C1 segment of cervical spinal cord (tissue), 14 donors: ENCODE measurements around the gene NANS.

Experiments used
- DNase-seq, 14 donors: peaks; one replicate each; lab custom pipeline; 2025; lab: John Stamatoyannopoulos, UW

NANS gene

DNA sequence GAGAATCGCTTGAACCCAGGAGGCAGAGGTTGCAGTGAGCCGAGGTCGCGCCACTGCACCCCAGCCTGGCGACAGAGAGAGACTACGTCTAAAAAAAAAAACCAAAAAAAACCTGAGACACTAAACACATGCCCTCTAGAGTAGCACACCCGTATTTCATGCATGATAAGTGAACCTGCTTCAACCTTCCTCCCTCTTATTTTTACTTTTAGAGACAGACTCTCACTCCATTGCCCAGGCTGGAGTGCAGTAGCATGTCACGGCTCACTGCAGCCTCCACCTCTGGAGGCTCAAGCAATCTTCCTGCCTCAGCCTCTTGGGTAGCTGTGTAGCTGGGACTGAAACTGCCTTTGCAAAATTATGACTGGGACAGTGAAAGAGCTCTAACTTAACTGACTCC, 17.6 kb upstream of the NANS start:
- no peak for DNase-seq

DNA sequence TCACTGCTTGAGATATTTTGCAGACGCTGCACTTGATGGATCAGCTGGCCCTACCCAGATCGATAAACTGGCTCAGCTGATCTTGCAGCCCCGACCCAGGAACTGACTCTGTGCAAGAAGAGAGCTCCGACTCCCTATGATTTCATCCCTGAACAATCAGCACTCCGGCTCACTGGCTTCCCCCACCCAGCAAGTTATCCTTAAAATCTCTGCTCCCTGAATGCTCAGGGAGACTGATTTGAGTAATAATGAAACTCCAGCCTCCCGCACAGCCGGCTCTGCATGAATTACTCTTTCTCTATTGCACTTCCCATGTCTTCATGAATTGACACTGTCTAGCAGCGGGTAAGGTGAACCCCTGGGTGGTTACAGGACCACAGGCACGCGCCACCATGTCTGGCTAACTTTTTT, 16.9 kb upstream of the NANS start:
- no peak for DNase-seq

DNA sequence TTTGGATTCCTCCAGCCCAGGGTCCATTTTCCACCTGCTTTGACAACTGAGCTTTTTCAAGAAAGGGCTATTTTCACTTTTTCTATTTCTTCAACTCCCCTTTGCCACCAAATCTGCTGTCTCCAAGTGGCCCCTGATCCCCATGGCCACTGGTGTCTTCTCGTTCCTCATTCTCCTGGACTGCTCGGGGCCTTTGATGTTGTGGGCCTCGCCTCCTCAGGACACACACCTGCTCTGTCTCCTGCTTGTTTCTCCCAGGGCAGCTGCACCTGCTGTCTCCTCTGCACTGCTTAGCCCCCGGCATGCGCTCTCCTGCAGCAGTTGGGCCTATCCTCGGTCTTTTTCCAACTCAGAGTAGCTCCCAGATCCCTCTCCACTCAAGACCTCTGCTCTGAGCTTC, 16.3 kb upstream of the NANS start:
- no peak for DNase-seq

DNA sequence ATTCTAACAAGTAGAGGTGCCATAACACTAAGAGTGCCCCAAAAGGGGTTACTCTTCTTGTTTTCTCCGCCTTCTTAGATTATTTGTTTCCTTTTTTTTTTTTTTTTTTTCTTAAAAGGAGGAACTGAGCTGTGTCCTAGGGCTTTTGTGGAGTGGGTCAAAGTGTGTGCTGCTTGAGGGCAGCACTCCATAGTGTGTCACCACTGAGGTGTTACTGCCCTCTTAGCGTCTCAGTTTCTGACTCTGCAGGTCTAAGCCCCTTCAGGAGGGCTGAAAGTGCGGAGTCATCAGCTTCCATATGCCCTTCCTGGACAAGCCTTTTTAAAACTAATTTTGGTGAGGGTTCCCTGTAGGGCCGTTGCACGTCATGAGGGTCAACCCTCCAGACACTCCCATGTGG, 12.6 kb upstream of the NANS start:
- DNase-seq = no peak

DNA sequence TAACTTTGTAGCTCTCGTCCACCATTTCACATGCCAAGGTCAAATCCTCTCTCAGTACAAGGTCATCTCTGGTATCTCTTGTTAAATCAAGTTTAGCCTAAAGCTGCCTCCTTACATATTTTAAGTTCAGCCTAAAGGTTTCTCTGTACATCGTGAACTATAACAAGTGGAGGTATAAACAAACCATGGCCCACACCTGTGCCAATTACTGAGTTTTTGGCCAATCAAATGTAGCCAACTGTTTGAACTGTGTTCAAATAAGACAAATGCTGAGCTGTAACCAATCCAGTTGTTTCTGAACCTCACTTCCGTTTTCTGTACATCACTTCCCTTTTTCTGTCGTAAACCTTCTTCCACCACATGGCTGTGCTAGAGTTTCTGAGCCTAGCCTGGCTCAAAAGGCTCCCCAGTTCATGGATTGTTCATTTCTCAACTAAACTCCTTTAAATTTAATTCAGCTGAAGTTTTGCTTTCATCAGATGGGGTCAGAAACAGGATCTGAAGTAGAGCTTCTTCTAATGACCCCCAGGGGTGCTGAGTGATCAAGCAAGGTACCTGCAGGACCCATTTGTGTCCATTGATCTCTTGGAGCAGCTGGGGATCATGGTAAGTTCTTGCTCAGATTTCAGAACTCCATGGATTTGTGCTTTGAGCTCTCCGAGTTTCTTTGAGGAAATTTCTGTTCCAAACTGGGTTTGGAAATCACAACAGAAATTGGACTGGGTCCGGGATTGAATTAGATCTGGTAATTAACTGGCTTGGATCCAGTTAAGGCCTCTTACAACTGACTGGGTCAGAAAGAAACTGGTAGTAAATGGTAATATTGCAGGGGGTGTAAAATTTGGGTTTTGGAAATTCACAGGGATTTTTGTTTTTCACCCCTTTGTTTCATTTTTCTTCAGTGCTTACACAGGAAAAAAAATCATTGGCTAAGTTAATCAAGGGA, 11.0 kb upstream of the NANS start:
- no peak for DNase-seq

DNA sequence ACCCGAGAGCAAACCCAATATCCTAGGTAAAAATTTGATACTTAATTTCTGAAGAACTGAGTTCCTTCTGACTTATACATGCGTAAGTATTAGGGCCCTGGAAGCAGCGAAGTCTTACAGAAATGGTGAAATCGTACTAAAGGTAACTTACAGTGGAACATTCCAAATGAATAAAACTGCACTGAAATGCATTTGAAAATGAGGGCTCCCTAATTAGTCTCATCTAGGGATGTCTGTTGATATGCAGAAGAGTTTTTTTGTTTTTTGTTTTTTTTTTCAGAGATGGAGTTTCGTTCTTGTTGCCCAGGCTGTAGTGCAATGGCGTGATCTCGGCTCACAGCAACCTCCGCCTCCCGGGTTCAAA, 10.4 kb upstream of the NANS start:
- no peak for DNase-seq

DNA sequence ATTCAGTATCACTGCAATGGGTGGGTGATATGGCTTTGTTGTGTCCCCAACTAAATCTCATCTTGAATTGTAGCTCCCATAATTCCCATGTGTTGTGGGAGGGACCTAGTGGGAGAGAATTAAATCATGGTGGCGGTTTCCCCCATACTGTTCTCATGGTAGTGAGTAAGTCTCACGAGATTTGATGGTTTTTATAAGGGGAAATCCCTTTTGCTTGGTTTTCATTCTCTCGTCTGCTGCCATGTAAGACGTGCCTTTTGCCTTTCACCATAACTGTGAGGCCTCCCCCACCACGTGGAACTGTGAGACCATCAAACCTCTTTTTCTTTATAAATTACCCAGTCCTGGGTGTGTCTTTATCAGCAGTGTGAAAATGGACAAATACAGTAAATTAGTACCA, 9.5 kb upstream of the NANS start:
- DNase-seq = no peak

DNA sequence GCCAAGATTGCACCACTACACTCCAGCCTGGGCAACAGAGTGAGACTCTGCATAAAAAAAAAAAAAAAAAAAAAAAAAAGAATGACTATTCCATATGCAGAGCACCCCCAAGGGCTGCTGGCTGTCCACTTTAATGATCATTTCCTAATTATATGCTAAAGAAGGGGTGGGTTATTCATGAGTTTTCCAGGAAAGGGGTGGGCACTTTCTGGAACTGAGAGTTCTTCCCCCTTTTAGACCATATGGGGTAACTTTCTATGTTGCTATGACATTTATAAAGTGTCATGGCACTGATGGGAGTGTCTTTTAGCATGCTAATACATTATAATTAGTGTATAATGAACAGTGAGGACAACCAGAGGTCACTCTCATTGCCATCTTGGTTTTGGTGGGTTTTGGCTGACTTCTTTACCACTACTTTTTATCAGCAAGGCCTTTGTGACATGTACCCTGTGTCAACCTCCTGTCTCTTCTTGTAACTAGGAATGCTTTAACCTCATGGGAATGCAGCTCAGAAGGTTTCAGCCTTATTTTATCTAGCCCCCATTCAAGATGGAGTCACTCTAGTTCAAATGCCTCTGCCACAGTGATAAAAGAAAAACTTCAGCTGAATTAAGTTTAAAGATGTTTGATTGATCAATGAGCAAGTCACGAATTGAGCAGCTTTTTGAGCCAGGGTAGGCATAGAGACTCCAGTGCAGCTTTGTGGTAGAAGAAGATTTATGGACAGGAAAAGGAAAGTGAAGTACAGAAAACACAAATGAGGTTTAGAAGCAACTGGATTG, 7.1 kb upstream of the NANS start:
- DNase-seq = no peak

DNA sequence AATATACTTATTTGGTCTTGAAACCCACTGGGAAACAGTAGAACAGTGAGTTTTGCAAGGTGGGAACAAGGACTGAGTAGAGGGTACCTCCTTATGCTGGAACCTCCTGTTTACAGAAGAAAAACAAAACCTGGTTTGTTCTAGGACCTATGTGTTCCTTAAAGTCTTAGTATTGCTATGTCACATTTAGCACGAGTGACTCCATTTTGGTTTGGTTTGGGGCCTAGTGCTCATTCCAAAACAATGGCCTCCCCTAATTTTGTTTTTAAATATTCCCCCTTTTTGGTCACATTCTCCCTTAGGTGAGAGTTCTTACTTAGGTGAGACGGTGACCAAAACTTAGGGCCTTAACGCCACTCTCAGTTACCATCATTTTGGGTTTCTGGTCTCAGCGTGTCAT, 6.2 kb upstream of the NANS start:
- DNase-seq = no peak

DNA sequence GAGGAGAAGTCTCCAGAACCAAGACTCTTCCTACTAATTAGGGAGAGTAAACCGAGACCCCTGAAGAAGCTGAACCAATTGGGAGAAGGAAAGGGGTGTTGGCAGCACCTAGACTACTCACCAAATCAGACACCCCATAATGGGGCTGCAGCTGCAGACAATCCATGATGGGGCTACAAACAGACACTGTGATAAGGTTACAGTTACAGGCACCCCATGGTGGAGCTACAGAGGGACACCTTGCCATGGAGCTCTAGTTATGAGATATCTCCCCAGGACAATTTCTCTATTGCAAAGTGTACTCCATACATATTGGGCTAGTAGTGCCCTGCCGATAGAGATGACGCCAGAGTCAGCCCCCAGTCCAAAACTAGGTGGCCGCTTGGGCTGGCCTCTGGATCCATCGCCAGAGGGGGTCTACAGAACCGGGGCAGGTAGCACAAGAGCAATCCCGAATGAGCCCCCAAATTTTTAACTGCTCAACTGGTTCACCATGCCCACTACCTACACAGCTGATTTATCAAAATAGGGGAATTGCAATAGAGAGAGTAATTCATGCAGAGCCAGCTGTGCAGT, 2.1 kb upstream of the NANS start:
- DNase-seq = no peak

DNA sequence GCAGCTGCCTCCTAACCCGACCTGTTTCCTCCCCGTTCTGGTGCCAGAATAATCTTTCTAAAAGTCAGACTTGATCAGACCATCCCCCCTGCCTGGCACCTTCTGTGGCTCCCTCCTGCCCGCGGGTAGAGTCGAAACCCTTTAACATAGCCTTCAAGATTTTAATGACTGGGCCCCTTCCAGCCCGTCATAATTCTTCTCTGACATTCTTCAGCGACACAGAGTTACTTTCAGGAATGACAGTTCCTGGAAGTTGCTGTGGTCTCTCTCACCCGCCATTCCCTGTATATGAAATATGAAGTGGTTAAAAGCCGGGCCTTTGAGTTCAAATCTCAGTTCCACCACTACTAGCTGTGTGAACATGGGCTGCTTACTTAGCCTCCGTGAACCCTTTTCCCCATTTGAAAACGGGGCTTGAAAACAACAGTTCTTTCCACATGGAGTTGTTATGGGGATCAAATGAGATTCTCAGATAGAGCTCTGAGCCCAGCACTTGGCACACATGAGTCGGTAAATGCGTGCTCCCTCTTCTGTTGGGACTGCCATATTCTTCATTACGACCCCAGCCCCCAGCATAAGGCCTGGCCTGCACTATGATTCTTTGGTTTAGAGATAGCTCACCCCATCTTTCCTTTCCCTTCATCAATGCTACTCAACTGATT, 737 bp downstream of the NANS start:
- peak in 2 of 14 donors; percentile 31 to 70 for DNase-seq

DNA sequence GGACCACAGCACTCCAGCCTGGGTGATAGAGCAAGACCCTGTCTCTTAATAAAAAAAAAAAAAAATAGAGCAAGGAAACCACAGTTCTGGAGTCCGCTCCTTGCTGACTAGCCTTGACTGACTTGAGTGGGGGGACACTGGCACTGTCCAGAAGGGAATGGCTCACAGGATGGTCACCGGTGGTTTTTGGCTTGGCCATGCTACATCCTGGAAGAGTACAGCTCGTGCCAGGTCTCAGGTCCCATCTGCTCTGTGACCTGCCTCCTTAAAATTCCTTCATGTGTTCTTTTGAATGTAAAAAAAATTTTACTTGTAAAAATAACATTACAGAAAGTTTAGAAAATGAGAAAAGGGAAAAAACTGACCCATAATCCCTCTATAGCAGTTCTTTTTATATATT, 5.6 kb downstream of the NANS start:
- no peak for DNase-seq

DNA sequence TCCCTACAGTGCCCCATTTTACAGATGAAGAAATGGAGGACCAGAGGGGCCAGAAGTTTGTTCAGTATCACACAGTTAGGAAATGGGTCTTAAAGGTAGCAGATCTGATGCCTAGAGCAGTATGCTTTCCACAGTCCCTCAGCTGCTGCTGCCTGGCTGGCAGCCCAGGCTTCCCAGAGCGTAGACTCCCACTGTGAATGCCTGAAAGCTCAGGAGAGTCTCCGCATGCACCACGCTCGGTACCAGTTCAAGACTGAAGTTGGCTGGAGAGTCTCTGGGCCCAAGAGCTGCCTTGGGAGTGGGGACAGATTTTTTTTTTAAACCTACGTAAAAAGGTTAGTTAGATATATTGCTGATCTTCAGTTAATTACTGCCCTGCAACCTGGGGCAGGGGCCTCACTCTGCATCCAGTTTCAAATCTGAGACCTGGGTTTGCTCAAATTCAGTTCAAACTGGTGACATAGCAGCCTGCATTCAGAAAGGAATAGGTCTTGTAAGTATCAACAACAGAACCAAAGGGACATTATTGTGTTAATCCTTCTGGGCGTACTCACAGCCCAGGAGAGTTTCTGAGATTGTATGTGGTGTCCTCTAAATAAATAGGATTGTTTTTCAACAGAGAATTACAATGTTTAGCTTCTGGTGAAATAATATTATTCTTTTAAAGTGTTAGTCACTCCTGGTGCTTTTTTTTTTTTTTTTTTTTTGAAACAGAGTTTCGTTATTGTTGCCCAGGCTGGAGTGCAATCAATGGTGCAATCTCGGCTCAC, 8.3 kb downstream of the NANS start:
- DNase-seq = no peak

DNA sequence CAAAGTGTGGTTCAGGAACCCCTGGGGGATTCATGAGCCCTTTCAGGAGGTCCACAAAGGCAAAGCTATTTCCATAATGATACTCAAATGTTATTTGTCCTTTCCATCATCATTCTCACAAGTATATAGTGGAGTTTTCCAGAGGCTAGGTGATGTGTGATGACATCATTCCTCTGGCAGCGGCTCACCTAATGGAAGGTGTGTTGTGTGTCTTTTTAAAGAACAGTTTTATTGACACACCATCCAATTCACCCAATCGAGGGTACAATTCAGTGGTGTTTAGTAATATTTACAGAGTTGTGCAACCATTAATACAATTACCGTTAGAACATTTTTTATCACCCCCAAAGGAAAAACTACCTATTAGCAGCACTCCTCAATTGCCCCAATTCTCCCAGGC, 9.7 kb downstream of the NANS start:
- no peak for DNase-seq

DNA sequence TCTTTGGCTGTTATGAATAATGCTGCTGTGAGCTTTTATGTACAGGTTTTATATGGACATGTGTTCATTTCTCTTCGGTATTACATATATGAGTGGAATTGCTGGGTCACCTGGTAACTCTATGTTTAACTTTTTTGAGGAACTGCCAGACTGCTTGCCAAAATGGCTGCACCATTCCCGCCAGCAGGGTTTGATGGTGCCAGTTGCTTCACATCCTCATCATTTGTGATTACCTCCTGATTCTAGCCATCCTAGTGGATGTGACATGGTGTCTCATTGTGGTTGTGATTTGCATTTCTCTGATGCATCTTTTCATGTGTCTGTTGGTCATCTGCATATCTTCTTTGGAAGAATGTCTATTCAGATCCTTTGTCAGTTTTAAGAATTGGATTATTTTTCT, 10.7 kb downstream of the NANS start:
- no peak for DNase-seq

DNA sequence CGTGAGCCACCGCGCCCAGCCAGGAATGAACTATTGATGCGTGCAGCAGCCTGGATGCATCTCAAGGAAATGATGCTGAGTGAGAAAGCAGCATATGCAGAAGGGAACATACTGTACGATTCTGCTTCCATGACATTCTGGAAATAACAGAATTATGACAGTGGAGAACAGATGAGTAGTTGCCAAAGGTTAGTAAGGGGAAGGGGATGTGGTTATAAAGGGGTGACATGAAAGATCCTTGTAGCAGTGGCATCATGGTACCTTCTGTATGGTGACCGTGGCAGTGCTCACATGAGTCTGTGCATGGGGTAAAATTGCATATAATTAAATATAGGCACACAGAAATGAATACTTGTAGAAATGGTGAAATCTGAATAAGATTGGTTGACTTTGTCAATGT, 13.0 kb downstream of the NANS start:
- DNase-seq = no peak

DNA sequence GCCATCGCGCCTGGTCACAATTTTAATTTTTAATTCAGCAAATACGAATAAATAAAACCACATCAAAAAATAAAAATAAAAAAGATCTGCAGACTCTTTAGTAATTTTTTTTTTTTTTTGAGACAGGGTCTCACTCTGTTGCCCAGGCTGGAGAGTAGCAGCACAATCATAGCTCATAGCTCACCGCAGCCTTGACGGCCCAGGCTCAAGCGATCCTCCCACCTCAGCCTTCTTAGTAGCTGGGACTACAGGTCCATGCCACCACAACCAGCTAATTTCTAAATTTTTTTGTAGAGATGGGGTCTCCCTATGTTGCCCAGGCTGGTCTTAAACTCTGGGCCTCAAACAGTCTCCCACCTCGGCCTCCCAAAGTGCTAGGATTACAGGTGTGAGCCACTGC, 14.2 kb downstream of the NANS start:
- DNase-seq = no peak

DNA sequence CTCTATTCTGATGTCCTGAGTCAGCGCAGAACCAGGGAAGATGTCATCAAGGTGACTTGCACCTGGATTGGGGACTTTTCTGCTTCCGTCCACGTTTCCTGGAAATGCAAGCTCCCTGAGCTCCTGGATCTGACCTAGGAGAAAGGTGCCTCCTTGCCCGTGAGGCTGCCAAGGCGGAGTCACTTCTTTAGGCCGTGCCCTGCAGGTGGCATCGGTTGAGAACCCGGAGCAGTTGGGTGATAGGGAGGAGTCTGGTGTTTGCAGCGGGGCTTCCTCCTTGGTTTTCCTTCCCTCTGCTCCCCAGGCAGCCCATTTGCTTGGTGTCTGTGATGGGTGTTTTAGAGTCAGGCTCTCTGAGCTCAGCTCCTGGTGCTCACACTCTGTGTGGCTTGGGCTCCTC, 15.2 kb downstream of the NANS start:
- no peak for DNase-seq

DNA sequence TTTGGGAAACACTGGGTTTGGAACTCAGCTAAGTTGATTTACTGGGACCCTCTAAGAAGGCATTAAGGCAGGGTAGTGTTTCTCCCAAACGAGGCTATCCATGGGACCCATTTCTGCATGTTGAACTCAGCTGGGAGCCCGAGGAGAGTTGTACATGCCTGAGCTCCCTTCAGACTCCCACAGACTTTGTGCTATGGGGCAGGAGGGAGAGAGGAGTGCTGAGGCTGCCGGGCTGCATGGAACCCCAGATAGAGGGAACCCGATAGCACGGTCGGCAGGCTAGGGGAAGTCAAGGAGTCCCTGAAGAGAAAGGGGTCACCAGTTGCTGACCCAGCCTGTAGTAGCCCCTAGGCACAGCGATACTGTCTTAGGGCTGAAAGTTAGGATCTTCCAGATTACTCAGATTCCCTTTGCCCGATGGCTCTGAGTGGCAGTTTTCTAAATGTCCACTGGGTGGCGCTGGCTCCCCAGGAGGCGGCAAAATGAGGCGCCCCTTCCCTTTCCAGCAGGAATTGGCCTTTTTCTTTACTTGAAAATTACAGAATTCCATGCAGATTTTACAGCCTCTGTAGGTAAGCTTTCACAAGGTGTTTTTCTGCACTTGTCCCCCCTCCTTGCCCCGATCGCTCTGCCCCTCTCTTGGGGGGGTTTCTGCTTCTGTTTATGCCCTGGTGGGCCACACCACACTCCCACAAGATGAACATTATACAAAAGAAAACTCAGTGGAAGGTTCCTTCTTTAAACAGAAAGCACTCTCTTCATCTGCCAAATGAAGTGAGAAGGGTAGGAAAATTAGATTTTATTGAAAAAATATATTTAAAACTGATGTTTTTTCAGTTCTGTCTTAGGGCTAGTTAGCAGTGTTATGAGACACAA, 17.8 kb downstream of the NANS start:
- peak in 13 of 14 donors; percentile 4 to 67 (median 19) for DNase-seq

DNA sequence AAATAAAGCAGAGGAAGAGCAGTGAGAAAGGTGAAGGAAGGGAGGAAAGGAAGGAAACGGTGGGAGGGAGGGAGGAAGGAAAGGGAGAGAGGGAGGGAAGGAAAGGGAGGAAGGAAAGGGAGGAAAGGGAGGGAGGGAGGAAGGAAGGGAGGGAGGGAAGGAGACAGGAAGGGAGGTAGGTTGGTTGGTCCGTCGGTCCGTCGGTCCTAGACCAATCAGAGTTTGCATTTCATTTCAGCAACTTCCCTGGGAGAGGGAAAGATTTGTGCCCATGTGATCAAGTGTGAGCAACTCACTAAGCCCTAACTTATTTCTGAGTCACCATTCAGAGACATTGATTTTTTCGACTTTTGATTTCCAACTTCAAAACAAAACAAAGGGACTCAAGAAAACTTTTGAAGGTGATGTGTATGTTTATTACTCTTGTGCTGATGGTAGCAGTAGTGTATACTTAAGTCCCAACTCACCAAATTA, 18.8 kb downstream of the NANS start:
- no peak for DNase-seq
